Activated CD4-positive, alpha-beta T cell treated with anti-CD3 and anti-CD28 coated beads, Interleukin-2, amount 50 U/mL, for 1 hour (primary cell): Measurements from ENCODE around the gene PARP9.

ENCODE experiments used
- DNase-seq: peaks from one replicate; pipeline ENCODE4 v3.0.0-alpha.2; 2020

Gene PARP9

DNA sequence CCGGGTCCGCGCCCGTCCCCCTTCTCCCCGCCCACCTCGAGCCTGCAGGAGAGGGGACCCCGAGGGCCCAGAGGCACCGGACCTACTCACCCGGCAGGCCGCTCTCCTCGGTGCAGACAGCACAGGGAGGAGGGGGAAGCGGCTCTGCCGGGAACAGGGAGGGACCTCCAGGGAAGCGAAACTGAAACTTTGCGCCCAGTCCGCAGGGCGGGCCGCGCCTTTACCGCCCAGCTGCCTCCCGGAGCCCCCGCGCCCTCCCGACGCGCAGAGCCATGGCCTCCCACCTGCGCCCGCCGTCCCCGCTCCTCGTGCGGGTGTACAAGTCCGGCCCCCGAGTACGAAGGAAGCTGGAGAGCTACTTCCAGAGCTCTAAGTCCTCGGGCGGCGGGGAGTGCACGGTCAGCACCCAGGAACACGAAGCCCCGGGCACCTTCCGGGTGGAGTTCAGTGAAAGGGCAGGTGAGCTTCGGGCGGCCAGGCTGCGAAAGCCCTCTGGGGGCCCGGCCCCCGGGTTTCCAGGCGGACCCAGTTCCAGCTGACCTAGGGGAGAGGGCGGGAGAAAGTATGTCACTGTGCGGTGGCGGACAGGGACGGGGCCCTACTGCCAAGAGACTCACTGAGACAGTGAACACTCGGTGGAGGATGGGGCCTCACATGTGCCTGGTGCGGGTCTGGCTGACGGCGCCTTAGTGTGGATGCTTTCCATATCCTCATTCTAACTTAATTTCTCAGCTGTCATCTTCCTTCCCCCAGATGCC, at the start of gene PARP9, which contains the start of gene DTX3L:
TSS of gene PARP9 (minus strand) at position 146 of the 758 bp plus-strand sequence. CDS start 4,680 bp downstream, outside the sequence.
TSS of gene DTX3L (plus strand) at position 184 of the 758 bp plus-strand sequence. CDS start at position 273, 89 bp downstream.
- peak; percentile 66 for DNase-seq

GRCh38 chr3:122612696-122613095, 48.6 kb upstream of the PARP9 start:
- DNase-seq, result no peak

GRCh38 chr3:122609798-122610559, 45.9 kb upstream of the PARP9 start:
- no peak for DNase-seq

DNA sequence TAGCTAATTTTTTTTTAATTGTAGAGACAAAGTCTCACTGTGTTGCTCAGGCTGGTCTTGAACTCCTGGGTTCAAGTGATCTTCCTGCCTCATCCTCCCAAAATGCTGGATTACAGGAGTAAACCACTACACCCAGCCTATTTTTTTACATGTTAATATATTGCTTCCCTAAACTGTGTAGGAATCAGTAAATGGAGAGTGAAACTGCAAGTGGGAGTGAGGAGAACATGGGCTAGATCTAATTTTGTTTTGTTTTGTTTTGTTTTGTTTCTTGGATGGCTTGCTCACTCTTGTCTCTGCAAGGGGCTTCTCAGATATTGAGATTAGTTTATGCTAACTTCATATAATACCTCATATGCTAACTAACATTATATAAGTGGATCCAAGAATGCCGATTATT, 44.8 kb upstream of the PARP9 start:
- no peak for DNase-seq

DNA sequence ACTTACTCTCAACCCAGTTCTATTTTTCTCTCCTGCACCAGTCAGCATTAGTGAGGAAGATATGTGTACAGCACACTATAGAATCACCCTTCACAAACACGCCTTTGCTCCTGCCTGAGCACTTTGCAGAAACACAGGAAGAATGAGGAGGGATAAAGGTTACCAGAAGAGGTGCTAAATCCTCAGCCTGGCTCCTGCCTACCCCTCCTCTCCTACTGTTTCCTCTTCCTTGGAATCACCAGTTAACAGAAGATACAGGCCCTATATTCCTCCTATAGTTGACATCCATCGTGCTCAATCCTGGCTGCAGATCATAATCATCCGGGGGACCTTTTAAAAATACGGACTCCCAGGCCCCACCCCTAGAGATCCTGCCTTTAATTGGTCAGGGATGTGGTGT, 42.2 kb upstream of the PARP9 start:
- DNase-seq, result no peak

DNA sequence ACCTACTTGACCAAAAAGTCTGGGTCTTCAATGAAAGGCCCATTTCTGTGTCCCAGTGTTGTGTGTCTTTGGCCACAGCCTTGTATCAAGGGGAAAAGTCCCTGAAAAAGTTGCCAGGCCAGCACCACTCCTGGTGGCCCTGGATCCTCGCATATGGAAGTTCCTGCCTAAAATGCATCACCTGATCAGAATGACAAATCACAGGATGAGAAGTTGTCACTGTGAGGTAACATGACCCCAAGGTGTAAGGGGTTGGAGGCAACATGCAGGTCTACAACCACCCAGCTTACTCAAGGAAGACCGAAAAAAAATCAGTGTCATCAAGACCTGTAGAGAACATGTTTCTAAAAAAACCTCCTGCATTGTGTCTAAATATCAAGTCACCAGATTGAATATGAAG, 39.0 kb upstream of the PARP9 start:
- no peak for DNase-seq

- DNase-seq, result no peak
Observed at GRCh38 chr3:122602011-122602710, 38.1 kb upstream of the PARP9 start.

- DNase-seq, result no peak
Observed at GRCh38 chr3:122598556-122598955, 34.5 kb upstream of the PARP9 start.

DNA sequence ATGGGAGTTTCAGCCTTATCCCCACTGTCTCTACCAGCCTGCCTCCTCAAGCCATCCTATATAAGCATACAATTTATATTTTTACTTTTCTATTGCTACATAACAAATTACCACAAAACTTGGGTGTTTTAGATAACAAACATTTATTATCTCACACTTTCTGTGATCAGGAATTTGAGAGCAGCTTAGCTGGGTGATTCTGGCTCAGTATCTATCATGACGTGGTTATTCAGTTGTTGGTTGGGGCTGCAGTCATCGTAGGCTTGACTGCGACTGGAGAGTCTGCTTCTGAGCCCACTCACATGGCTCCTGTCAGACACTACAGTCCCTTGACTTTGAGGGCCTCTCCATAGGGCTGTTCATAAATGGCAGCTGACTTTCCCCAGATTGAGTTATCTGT, 34.1 kb upstream of the PARP9 start:
- no peak for DNase-seq

- DNase-seq, result no peak
Observed at GRCh38 chr3:122594025-122594424, 29.9 kb upstream of the PARP9 start.

- DNase-seq, result no peak
Observed at GRCh38 chr3:122590610-122591009, 26.5 kb upstream of the PARP9 start.

DNA sequence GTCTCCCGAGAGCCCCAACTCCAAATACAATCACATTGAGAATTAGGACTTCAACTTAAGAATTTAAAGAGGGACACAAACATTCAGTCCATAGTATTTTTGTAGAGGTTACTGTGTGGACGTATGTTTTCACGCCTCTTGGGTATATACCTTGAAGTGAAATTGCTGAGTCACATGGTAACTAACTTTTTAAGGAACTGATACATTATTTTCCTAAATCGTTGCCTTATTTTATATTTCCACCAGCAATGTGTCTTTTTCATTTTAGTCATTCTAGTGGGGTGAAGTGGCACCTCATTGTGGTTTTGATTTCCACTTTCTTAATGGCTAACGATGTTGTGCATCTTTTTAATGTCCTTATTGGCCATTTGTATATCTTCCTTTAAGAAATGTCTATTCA, 25.2 kb upstream of the PARP9 start:
- no peak for DNase-seq

DNA sequence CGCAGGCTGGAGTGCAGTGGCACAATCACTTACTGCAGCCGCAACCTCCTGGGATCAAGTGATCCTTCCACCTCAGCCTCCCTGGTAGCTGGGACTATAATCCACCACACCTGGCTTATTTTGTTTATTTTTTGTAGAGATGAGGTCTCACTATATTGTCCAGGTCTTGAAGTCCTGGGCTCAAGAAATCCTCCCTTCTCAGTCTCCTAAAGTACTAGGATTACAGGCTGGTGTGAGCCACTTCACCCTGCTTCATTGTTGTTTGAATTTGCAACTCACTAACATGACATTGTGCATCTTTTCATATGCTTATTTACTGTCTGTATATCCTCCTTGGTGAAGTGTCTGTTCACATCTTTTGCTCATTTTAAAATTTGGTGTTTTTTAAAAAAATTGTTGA, 23.5 kb upstream of the PARP9 start:
- no peak for DNase-seq

- DNase-seq, result no peak
Observed at GRCh38 chr3:122586773-122587485, 22.8 kb upstream of the PARP9 start.

- no peak for DNase-seq
Observed at GRCh38 chr3:122586098-122586497, 22.0 kb upstream of the PARP9 start.

DNA sequence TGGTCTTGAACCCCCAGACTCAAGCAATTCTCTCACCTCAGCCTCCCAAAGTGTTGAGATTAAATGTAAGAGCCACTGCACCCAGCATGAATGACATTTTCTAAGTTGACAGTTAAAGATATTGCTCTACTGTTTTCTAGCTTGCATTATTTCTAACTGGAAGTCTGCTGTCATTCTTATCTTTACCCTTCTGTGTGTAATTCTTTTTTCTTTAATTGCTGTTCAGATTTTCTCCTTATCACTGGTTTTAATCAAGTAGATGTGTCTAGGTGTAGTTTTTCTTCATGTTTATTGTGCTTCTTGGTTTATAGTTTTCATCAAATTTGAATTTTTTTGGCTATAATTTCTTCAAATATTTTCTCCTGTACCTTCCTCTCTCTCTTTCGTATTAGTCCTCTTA, 18.3 kb upstream of the PARP9 start:
- DNase-seq, result no peak

- no peak for DNase-seq
Observed at GRCh38 chr3:122581622-122582021, 17.5 kb upstream of the PARP9 start.

DNA sequence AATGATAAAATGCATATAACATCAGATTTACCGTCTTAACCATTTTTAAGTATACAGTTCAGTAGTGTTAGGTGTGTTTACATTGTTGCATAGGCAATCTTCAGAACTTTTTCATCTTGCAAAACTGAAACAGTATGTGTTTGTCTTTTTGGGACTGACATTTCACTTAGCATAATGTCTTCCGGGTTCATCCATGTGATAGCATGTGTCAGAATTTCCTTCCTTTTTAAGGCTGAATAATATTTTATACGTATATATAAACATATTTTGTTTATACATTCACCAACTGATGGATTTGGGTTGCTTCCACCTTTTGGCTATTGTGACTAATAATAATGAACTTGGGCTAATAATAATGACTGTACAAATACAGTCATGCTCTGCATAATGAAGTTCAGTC, 16.4 kb upstream of the PARP9 start:
- no peak for DNase-seq

GRCh38 chr3:122578069-122578740, 14.1 kb upstream of the PARP9 start:
- no peak for DNase-seq

DNA sequence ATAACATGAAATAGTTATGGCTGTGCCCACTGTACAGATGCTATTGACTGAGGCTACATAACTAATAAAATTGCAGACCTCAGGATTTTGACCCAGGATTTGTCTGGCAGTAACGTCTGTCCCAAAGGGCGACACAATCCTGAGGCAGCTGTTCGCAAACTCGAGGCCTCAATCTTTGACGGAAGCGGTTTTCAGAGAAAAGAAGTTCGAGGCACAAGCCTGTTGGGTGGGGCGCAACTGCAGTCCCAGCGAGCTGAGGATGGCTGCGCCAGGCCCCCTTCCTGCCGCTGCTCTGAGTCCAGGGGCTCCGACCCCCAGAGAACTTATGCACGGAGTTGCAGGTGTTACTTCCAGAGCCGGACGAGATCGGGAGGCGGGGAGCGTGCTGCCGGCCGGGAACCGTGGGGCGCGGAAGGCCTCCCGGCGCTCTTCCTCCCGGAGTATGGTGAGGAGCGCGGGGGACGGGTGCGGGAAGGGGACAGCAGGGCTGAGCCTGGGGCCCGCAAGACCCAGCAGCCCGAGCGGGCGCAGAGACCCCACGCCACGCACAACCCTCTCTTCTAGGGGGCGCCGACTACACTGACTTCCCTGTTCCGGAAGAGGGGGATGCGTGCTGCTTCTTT, 13.4 kb upstream of the PARP9 start, which contains the start of gene PARP15:
TSS of gene PARP15 (plus strand) at position 242 of the 623 bp plus-strand sequence. CDS start at position 260, 18 bp downstream.
- peak; percentile 37 for DNase-seq

DNA sequence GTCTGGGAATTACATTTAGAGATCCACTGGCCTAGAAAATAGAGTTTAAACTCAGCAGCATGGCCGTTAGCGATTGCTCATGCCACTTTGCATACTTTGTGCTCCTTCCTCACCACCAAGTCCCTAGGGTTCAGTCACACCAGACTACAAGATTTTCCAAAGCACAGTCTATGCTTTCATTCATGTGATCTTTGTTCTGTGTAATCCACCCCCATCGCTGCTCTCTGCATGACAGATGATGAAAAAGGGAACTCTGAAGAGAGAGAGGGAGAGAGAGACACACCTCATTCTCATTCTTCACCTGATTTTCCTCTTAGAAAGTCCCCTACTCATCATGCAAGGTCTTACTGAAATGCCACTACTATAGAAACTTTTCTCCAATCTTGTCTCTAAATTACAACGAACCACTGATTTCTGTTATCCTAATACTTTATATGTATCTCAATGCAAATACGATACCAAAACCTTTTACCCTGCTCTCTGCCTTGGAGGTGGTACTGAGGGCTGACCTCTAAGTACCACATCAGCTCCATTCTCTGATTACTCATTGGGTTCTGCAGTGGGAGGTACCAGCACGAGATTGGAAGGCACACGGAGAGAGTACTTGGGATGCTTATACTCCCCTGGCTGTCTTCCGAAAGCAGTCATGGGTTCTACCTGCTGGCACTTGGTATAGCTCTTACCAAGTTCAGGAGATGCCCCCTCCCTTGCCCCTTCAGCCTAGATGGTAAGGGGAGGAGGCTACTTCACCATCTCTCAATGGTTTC, 12.3 kb upstream of the PARP9 start:
- no peak for DNase-seq
